ENCODE measurements around the gene AHCYL2. TPM values are rescaled to one million over a fixed set of nuclear protein-coding genes. Genes with fewer than 3 reads are reported as not detected.

The AHCYL2 gene
- total RNA-seq, result 10 to 100 TPM; 17.6 to 19.3 TPM
- 10 to 100 TPM in 1 of 3 donors, 1 to 10 TPM in 2; 5.9 to 10.6 (median 7.2) TPM for polyA plus RNA-seq
- total RNA-seq, result 10.8 to 28.0 (median 23.2) reads per million in 6 experiments

GRCh38 chr7:129224251-129225205, at the start of gene AHCYL2:
TSS of gene AHCYL2 (plus strand) at chr7:129225030.
- no peaks in the 10 kb centered on the region for H3K27me3 Mint-ChIP-seq
- POLR2A ChIA-PET, result interaction anchor here (0.8 to 1.2 kb wide), 4 partner anchors 11 to 388 kb away, joined by 3 read pairs; no protein-coding TSS in a partner anchor
- peak within 1 kb of the TSS; percentile 83 to 98 (median 96) for H3K27ac Mint-ChIP-seq
- peak within 1 kb of the TSS; percentile 86 to 99 (median 97) for H3K4me3 Mint-ChIP-seq
- H3K36me3 Mint-ChIP-seq, result no peaks in the 10 kb centered on the region
- H3K9me3 Mint-ChIP-seq, result no peaks in the 10 kb centered on the region
- peaks cover 17 to 52% (median 44%) of the 10 kb centered on the region in 4 donors for H3K4me1 Mint-ChIP-seq
- DNase-seq (peak; percentile 92 to 99 (median 97)), ATAC-seq (peak; percentile 87 to 91)

GRCh38 chr7:129176916-129177710, 47.7 kb upstream of the AHCYL2 start:
- H3K27ac Mint-ChIP-seq, result no peak overlapping the region
- ATAC-seq (no peak), DNase-seq (no peak)
- no peak overlapping the region for H3K4me3 Mint-ChIP-seq
- peaks cover 0 to 1% (median 0%) of the 10 kb centered on the region in 4 donors for H3K4me1 Mint-ChIP-seq
- H3K36me3 Mint-ChIP-seq, result no peaks in the 10 kb centered on the region
- POLR2A ChIA-PET, result interaction anchor here (0.7 to 0.8 kb wide), 2 partner anchors 9 to 198 kb away, joined by 4 to 5 read pairs; no protein-coding TSS in a partner anchor
- H3K27me3 Mint-ChIP-seq, result peaks cover 1 to 10% (median 6%) of the 10 kb centered on the region in 5 donors
- no peaks in the 10 kb centered on the region for H3K9me3 Mint-ChIP-seq

GRCh38 chr7:129184981-129185670, 39.7 kb upstream of the AHCYL2 start:
- H3K4me3 Mint-ChIP-seq, result peak overlapping the region in 1 of 10 donors; percentile 20
- POLR2A ChIA-PET, result no interaction called here
- H3K36me3 Mint-ChIP-seq, result no peaks in the 10 kb centered on the region
- no peak overlapping the region for H3K27ac Mint-ChIP-seq
- no peak for DNase-seq
- no peaks in the 10 kb centered on the region for H3K9me3 Mint-ChIP-seq
- H3K27me3 Mint-ChIP-seq, result peaks cover 14 to 41% (median 18%) of the 10 kb centered on the region in 5 donors
- H3K4me1 Mint-ChIP-seq, result peaks cover 8 to 15% (median 12%) of the 10 kb centered on the region in 4 donors
- ATAC-seq, result no peak

- H3K4me3 Mint-ChIP-seq, result peak overlapping the region in 3 of 10 donors; percentile 11 to 26 (median 22)
- DNase-seq, result no peak
These were observed 38.0 kb upstream of the AHCYL2 start for GRCh38 chr7:129186749-129187260.

GRCh38 chr7:129187681-129188371, 37.0 kb upstream of the AHCYL2 start:
- peak overlapping the region in 1 of 10 donors; percentile 7 for H3K27ac Mint-ChIP-seq
- peak overlapping the region; percentile 61 to 87 (median 78) for H3K4me3 Mint-ChIP-seq
- peaks cover 30 to 51% (median 36%) of the 10 kb centered on the region in 5 donors for H3K27me3 Mint-ChIP-seq
- H3K36me3 Mint-ChIP-seq, result peaks cover 0 to 6% (median 0%) of the 10 kb centered on the region in 3 donors
- POLR2A ChIA-PET, result no interaction called here
- ATAC-seq (no peak), DNase-seq (no peak)
- no peaks in the 10 kb centered on the region for H3K9me3 Mint-ChIP-seq
- H3K4me1 Mint-ChIP-seq, result peaks cover 8 to 15% (median 12%) of the 10 kb centered on the region in 4 donors

More at GRCh38 chr7:129186749-129187260, 38.0 kb upstream of the AHCYL2 start:
- Mint-ChIP-seq H3K27ac (no peak overlapping the region), H3K27me3 (peaks cover 21 to 41% (median 28%) of the 10 kb centered on the region in 5 donors), H3K9me3 (no peaks in the 10 kb centered on the region), H3K36me3 (peaks cover 0 to 2% (median 0%) of the 10 kb centered on the region in 3 donors), H3K4me1 (peaks cover 8 to 15% (median 12%) of the 10 kb centered on the region in 4 donors)
- POLR2A ChIA-PET, result no interaction called here
- ATAC-seq, result no peak

GRCh38 chr7:129188372-129188891, 36.4 kb upstream of the AHCYL2 start, which contains the start of gene SMO:
TSS of gene SMO (plus strand) at chr7:129188633. CDS start at chr7:129189152, 519 bp downstream.
- ATAC-seq (peak; percentile 64 to 69), DNase-seq (peak in 4 of 10 donors; percentile 14 to 17 (median 16))
- Mint-ChIP-seq H3K27ac (peak within 1 kb of the TSS in 4 of 10 donors; percentile 7 to 75 (median 18)), H3K36me3 (peaks cover 0 to 6% (median 0%) of the 10 kb centered on the region in 3 donors), H3K27me3 (peaks cover 32 to 57% (median 40%) of the 10 kb centered on the region in 5 donors), H3K4me1 (peaks cover 8 to 15% (median 12%) of the 10 kb centered on the region in 4 donors), H3K4me3 (peak within 1 kb of the TSS; percentile 61 to 87 (median 79)), H3K9me3 (no peaks in the 10 kb centered on the region)
- POLR2A ChIA-PET, result no interaction called here

GRCh38 chr7:129188892-129189660, 35.8 kb upstream of the AHCYL2 start:
- Mint-ChIP-seq H3K4me1 (peaks cover 8 to 15% (median 12%) of the 10 kb centered on the region in 4 donors), H3K4me3 (peak overlapping the region; percentile 61 to 83 (median 76)), H3K27me3 (peaks cover 32 to 58% (median 40%) of the 10 kb centered on the region in 5 donors), H3K27ac (peak overlapping the region in 3 of 10 donors; percentile 11 to 75 (median 25)), H3K9me3 (no peaks in the 10 kb centered on the region), H3K36me3 (peaks cover 0 to 6% (median 0%) of the 10 kb centered on the region in 3 donors)
- DNase-seq (peak in 1 of 10 donors; percentile 13), ATAC-seq (peak; percentile 48 to 56)
- POLR2A ChIA-PET, result no interaction called here

- POLR2A ChIA-PET, result no interaction called here
- Mint-ChIP-seq H3K4me3 (peak overlapping the region; percentile 61 to 82 (median 76)), H3K27ac (peak overlapping the region in 3 of 10 donors; percentile 11 to 75 (median 25)), H3K9me3 (no peaks in the 10 kb centered on the region), H3K27me3 (peaks cover 32 to 58% (median 40%) of the 10 kb centered on the region in 5 donors), H3K4me1 (peaks cover 8 to 15% (median 12%) of the 10 kb centered on the region in 4 donors), H3K36me3 (peaks cover 0 to 6% (median 0%) of the 10 kb centered on the region in 3 donors)
- no peak for ATAC-seq
- no peak for DNase-seq
These were observed 35.0 kb upstream of the AHCYL2 start for GRCh38 chr7:129189661-129190310.

GRCh38 chr7:129191272-129191671, 33.6 kb upstream of the AHCYL2 start:
- Mint-ChIP-seq H3K27ac (no peak overlapping the region), H3K4me1 (peaks cover 8 to 15% (median 12%) of the 10 kb centered on the region in 4 donors), H3K27me3 (peaks cover 32 to 56% (median 40%) of the 10 kb centered on the region in 5 donors), H3K9me3 (no peaks in the 10 kb centered on the region), H3K36me3 (peaks cover 0 to 6% (median 0%) of the 10 kb centered on the region in 3 donors), H3K4me3 (no peak overlapping the region)
- ATAC-seq, result no peak
- DNase-seq, result no peak
- POLR2A ChIA-PET, result no interaction called here

GRCh38 chr7:129193892-129194291, 30.9 kb upstream of the AHCYL2 start:
- DNase-seq, result no peak
- H3K27ac Mint-ChIP-seq, result no peak overlapping the region
- H3K4me3 Mint-ChIP-seq, result no peak overlapping the region
- H3K36me3 Mint-ChIP-seq, result peaks cover 0 to 6% (median 0%) of the 10 kb centered on the region in 3 donors
- peaks cover 6 to 8% (median 6%) of the 10 kb centered on the region in 4 donors for H3K4me1 Mint-ChIP-seq
- peaks cover 28 to 38% (median 31%) of the 10 kb centered on the region in 5 donors for H3K27me3 Mint-ChIP-seq
- H3K9me3 Mint-ChIP-seq, result no peaks in the 10 kb centered on the region
- no peak for ATAC-seq
- POLR2A ChIA-PET, result no interaction called here
